Pancreas (tissue), 10 donors: ENCODE results near the gene MPV17L2. TPM values are rescaled to one million over a fixed set of nuclear protein-coding genes. Genes with fewer than 3 reads are reported as not detected.

ENCODE experiments used
- ATAC-seq, 4 donors: fragments of 200-7000 bp; cut with Tn5 transposase; one replicate each; pipeline versions ENCODE4 v1.8.0 to v1.9.1; 2020; ENCODE audit warnings: mild to moderate bottlenecking in 4 of 4, moderate library complexity in 4 of 4
- DNase-seq, 6 donors: peaks; one replicate each; pipeline ENCODE4 v3.0.0-alpha.2; 2020
- FAIRE-seq: peaks from 2 replicates; lab custom pipeline; 2012; peaks lifted over from hg19 to GRCh38; lab: Jason Lieb, UNC
- H3K27ac ChIP-seq, 4 donors: fragments of 200-600 bp; sonication (generic); 1 replicate in 3 of 4; 2 replicates in 1 of 4; pipeline versions ENCODE4 v1.5.0 to v1.8.0; 2020
- H3K27me3 ChIP-seq, 4 donors: fragments of 200-600 bp; one replicate each; pipeline ENCODE4 v1.8.0; 2021
- H3K36me3 ChIP-seq, 3 donors: fragments of 200-600 bp; sonication (generic) in 1 of 3; one replicate each; pipeline versions ENCODE4 v1.5.0 to v1.8.0; 2020 to 2021
- H3K4me1 ChIP-seq, 3 donors: fragments of 200-600 bp; one replicate each; pipeline ENCODE4 v1.8.0; 2021
- H3K4me3 ChIP-seq, 4 donors: fragments of 200-600 bp; sonication (generic) in 2 of 4; one replicate each; pipeline versions ENCODE4 v1.5.0 to v1.8.0; 2020 to 2021
- H3K9me3 ChIP-seq, 4 donors: fragments of 200-600 bp; one replicate each; pipeline ENCODE4 v1.8.0; 2021
- CTCF ChIP-seq, 4 donors: fragments of 200-600 bp; sonication (generic) in 3 of 4; IDR thresholded peaks; one replicate each; pipeline versions ENCODE4 v1.5.0 to v1.8.0; 2021; ENCODE audit warnings: antibody characterized with exemption in 4 of 4
- WGBS, 2 donors: extraction: QIAGEN DNeasy Blood & Tissue Kit; methylation state at CpG; one replicate each; pipeline ENCODE4 v1.1.7; 2013; 5-methylcytosine and 5-hydroxymethylcytosine counted together
- intact Hi-C, 3 donors: fragments of 100-400 bp; cut with DNase I; formaldehyde crosslinking; loops; one replicate each; pipeline versions ENCODE4 v1.11.1 to v1.14.2; 2022
- polyA plus RNA-seq, 2 donors: library from polyadenylated mRNA; stranded (reverse); fragments of 200-250 nt; gene quantifications; one replicate each; pipeline ENCODE4 v1.2.3, GENCODE V29; 2013
- total RNA-seq, 6 donors: library from RNA; stranded (reverse); fragmentation: NEBNext Ultra II Directional in 4 of 6; extraction: Animal tissue kit (Norgen Biotek cat#: 25700) in 4 of 6; gene quantifications; one replicate each; pipeline versions ENCODE4 v1.2.1 to v1.2.4, GENCODE V29; 2021 to 2023
- donor health status: healthy with polysubstance abuse.
- donor health status: DM: no; HTN: no; CAD: no; lungs with moderate emphysema.
- donor health status: DM: no; HTN: no; CAD: no.
- donor health status: control.
- donor health status: control.
- donor health status: Bipolar disorder and iron deficiency.
- donor health status: DM: yes; HTN: yes; CAD: no.
- donor health status: DM: no; HTN: no; CAD: no.
- donor health status: DM: no; HTN: no; CAD: no.
- donor health status: DM: yes; HTN: yes; CAD: no.

Gene MPV17L2
- total and polyA plus RNA-seq, 8 donors = 2.8 to 10.4 (median 5.0) TPM

- FAIRE-seq (no peak), DNase-seq (peak in 3 of 6 donors; percentile 55 to 86 (median 68)), ATAC-seq (peak; percentile 3 to 14 (median 4))
- 1% methylated on average over 31 to 37 of the region's 38 CpGs for WGBS, 2 donors
- no peaks in the 10 kb centered on the region for H3K9me3 ChIP-seq
- H3K27me3 ChIP-seq = no peaks in the 10 kb centered on the region
- H3K4me1 ChIP-seq = peaks cover 0 to 3% (median 0%) of the 10 kb centered on the region in 3 donors
- no peaks in the 10 kb centered on the region for H3K36me3 ChIP-seq
- intact Hi-C loops = no loop called here
- no peak for TF ChIP-seq CTCF (IDR thresholded peaks at IDR 0.05)
- peak overlapping the region; percentile 30 to 59 (median 49) for H3K4me3 ChIP-seq
- peak overlapping the region in 1 of 4 donors; percentile 45 for H3K27ac ChIP-seq
These were observed 10.4 kb downstream of the MPV17L2 start for GRCh38 chr19:18203408-18203862.

GRCh38 chr19:18203863-18204393, 10.9 kb downstream of the MPV17L2 start, which contains the start of gene RAB3A:
Gene RAB3A (minus strand): TSS chr19:18204042. CDS start chr19:18202740, 1,302 bp downstream.
- intact Hi-C loops = no loop called here
- peak; percentile 90 to 95 (median 94) for ATAC-seq

GRCh38 chr19:18204394-18205199, 11.6 kb downstream of the MPV17L2 start:
- DNase-seq (peak in 3 of 6 donors; percentile 71 to 74 (median 74)), ATAC-seq (peak; percentile 12 to 49 (median 38)), FAIRE-seq (no peak)
- H3K4me1 ChIP-seq = peaks cover 0 to 3% (median 0%) of the 10 kb centered on the region in 3 donors
- WGBS, 2 donors = 0 to 1% methylated on average over 22 of the region's 22 CpGs
- H3K27ac ChIP-seq = peak overlapping the region; percentile 60 to 89 (median 87)
- intact Hi-C loops = no loop called here
- no peak for TF ChIP-seq CTCF (IDR thresholded peaks at IDR 0.05)
- H3K36me3 ChIP-seq = no peaks in the 10 kb centered on the region
- peak overlapping the region; percentile 16 to 51 (median 45) for H3K4me3 ChIP-seq
- H3K27me3 ChIP-seq = no peaks in the 10 kb centered on the region
- no peaks in the 10 kb centered on the region for H3K9me3 ChIP-seq

More at GRCh38 chr19:18203863-18204393, 10.9 kb downstream of the MPV17L2 start, which contains the start of gene RAB3A:
- 0 to 1% methylated on average over 50 of the region's 50 CpGs for WGBS, 2 donors
- Histone ChIP-seq H3K4me3 (peak within 1 kb of the TSS; percentile 44 to 59 (median 52)), H3K36me3 (no peaks in the 10 kb centered on the region), H3K4me1 (peaks cover 0 to 3% (median 0%) of the 10 kb centered on the region in 3 donors), H3K27me3 (no peaks in the 10 kb centered on the region), H3K27ac (peak within 1 kb of the TSS; percentile 60 to 89 (median 87)), H3K9me3 (no peaks in the 10 kb centered on the region)
- peak; percentile 93 for FAIRE-seq
- DNase-seq = peak; percentile 99 to 100 (median 100)
- TF ChIP-seq CTCF (IDR thresholded peaks at IDR 0.05) = no peak

GRCh38 chr19:18205200-18205892, 12.3 kb downstream of the MPV17L2 start:
- TF ChIP-seq CTCF (IDR thresholded peaks at IDR 0.05) = no peak
- WGBS, 2 donors = 40 to 43% methylated on average over 32 to 36 of the region's 36 CpGs
- intact Hi-C loops = no loop called here
- H3K27ac ChIP-seq = peak overlapping the region; percentile 60 to 89 (median 87)
- DNase-seq (peak; percentile 62 to 86 (median 78)), FAIRE-seq (no peak), ATAC-seq (peak; percentile 9 to 43 (median 30))
- no peaks in the 10 kb centered on the region for H3K36me3 ChIP-seq
- H3K9me3 ChIP-seq = no peaks in the 10 kb centered on the region
- H3K4me1 ChIP-seq = peaks cover 0 to 3% (median 0%) of the 10 kb centered on the region in 3 donors
- no peaks in the 10 kb centered on the region for H3K27me3 ChIP-seq
- peak overlapping the region; percentile 16 to 51 (median 45) for H3K4me3 ChIP-seq
